Prostate gland (tissue), 2 donors: ENCODE data around the gene ISY1. TPM values are rescaled to one million over a fixed set of nuclear protein-coding genes. Genes with fewer than 3 reads are reported as not detected.
"Not testable (repeated sequence)": the region's sequence is repeated elsewhere in the genome, so short reads cannot be mapped to it uniquely, and the experiment has no call there.

Experiments used
- DNase-seq: peaks from one replicate; pipeline ENCODE4 v3.0.0-alpha.2; 2019; ENCODE audit warnings: low spot score
- H3K27ac ChIP-seq, 2 donors: fragments of 200-600 bp; sonication (generic); 2 replicates each; pipeline ENCODE4 v1.5.1; 2017 to 2019
- H3K27me3 ChIP-seq: fragments of 200-600 bp; sonication (generic); replicated peaks from 2 replicates; pipeline ENCODE4 v1.5.1; 2019; ENCODE audit not compliant: insufficient read depth
- H3K36me3 ChIP-seq, 2 donors: fragments of 200-600 bp; sonication (generic); 1 replicate in 1 of 2; 2 replicates in 1 of 2; pipeline versions ENCODE4 v1.5.1 to v1.8.1; 2017 to 2019
- H3K4me1 ChIP-seq: fragments of 200-600 bp; sonication (generic); replicated peaks from 2 replicates; pipeline ENCODE4 v1.5.1; 2019
- H3K4me3 ChIP-seq, 2 donors: fragments of 200-600 bp; sonication (generic); 2 replicates each; pipeline ENCODE4 v1.5.1; 2017 to 2019
- H3K9me3 ChIP-seq: fragments of 200-600 bp; sonication (generic); 2 replicates; pipeline ENCODE4 v1.5.1; 2017
- CTCF ChIP-seq, 4 experiments: fragments of 200-600 bp in 2 of 4; fragments of 450-650 bp in 2 of 4; sonication (generic) in 2 of 4; IDR thresholded peaks; 1 replicate in 3 of 4; 2 replicates in 1 of 4; pipeline ENCODE4 v1.5.1; 2016 to 2019; ENCODE audit warnings: antibody characterized with exemption in 4 of 4, mild to moderate bottlenecking in 2 of 4, moderate library complexity in 2 of 4
- POLR2A ChIP-seq: fragments of 450-650 bp; IDR thresholded peaks from one replicate; pipeline ENCODE4 v1.6.1; 2016; ENCODE audit warnings: antibody characterized with exemption, mild to moderate bottlenecking
- POLR2AphosphoS5 ChIP-seq: sonication (generic); formaldehyde crosslinking; IDR thresholded peaks from one replicate; pipeline ENCODE4 v1.6.1; 2017; ENCODE audit warnings: antibody characterized with exemption
- WGBS: methylation state at CpG from one replicate; pipeline ENCODE4 v1.1.5; 2018; 5-methylcytosine and 5-hydroxymethylcytosine counted together
- intact Hi-C: fragments of 100-400 bp; cut with DNase I; formaldehyde crosslinking; loops from one replicate; pipeline ENCODE4 v1.14.2; 2022
- total RNA-seq, 2 donors: library from RNA; depleted of rRNA; stranded (reverse); fragments of >200 nt; gene quantifications; one replicate each; pipeline ENCODE4 v1.1.0, GENCODE V29; 2016

The ISY1 gene
- total RNA-seq, 2 donors from 2014 or later, result 22.3 to 29.1 TPM

DNA sequence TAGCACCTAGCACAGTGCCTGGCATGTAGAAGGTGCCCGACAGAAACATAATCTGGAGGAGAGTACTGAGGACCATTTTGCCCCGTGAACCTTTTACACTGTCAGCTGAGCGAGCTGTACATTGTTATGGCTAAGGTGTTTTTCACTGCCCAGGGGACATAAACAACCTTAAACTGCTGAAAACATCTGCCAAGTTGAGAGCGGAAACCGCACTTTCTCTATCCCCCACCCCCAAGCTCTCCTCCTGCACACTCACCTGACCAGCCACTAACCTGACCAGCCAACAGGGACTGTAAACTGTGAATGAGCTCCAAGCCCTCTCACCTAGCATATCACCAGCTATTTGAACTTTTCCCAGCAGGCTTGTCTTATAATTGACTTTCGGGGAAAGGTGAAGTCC is 56.8 kb downstream of the ISY1 start:
- Histone ChIP-seq H3K4me3 (no peak overlapping the region), H3K27ac (no peak overlapping the region), H3K36me3 (no peaks in the 10 kb centered on the region), H3K4me1 (no peaks in the 10 kb centered on the region), H3K9me3 (no peaks in the 10 kb centered on the region), H3K27me3 (no peaks in the 10 kb centered on the region)
- intact Hi-C loops, result no loop called here
- TF ChIP-seq CTCF (IDR thresholded peaks at IDR 0.05) (no peak), POLR2AphosphoS5 (no peak), POLR2A (no peak)
- no peak for DNase-seq
- 97% methylated on average over 6 of the region's 6 CpGs for WGBS

DNA sequence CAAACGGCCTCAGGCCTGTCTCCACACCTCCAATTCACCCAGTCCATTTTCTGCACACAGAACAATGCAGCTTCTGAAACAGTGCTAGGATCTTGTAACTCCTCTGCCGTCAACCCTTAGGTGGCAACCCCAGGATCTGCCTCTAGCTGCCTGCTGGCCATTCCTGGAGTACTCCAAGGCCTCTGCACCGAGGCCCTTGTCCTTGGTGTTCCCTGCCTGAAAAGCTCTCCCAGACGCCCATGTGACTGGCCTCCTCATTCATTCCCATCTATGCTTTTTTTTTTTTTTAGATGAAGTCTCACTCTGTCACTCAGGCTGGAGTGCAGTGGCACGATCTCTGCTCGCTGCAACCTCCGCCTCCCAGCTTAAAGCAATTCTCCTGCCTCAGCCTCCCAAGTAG is 57.6 kb downstream of the ISY1 start:
- Histone ChIP-seq H3K9me3 (no peaks in the 10 kb centered on the region), H3K27me3 (no peaks in the 10 kb centered on the region), H3K4me1 (no peaks in the 10 kb centered on the region), H3K36me3 (no peaks in the 10 kb centered on the region), H3K4me3 (no peak overlapping the region), H3K27ac (no peak overlapping the region)
- WGBS, result 83% methylated on average over 7 of the region's 7 CpGs
- DNase-seq, result no peak
- TF ChIP-seq POLR2A (no peak), POLR2AphosphoS5 (no peak), CTCF (IDR thresholded peaks at IDR 0.05) (no peak)
- intact Hi-C loops, result no loop called here

DNA sequence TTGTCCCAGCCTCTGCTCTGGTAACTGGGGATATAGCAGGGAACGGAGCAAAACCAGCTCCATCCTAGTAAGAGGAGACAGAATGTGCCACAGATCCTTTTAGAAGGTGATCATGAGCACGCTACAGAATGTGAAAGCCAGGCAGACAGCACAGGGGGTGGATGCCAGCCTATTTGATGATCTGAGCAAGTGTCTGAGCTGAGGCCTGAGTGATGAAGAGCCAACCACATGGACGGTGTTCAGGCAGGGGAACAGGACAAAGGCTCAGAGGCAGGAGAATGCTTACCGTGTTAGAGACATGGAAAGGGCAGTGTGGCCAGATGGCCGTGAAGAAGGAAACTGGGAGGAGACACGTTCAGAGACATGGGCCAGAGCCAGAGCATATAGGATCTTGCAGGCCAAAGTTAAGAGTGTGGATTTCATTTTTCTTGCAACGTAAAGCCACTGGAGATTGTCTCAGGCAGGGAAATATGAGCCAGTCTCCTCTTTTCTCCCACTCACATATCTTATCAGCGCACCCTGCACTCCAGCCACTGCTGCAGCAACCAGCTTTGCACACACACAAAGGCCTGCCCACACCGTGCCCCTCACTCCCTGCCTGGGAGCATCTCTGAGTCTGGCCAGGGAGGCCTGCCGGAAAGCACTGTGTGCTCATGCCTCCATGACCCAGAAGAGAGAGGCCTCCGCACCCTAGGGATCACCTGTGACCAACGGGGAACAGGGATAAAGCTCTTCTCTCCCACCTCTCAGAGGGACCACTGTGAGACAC is 59.3 kb downstream of the ISY1 start:
- no peaks in the 10 kb centered on the region for H3K9me3 ChIP-seq
- TF ChIP-seq CTCF (IDR thresholded peaks at IDR 0.05) (no peak), POLR2A (no peak), POLR2AphosphoS5 (no peak)
- H3K36me3 ChIP-seq, result no peaks in the 10 kb centered on the region
- 83% methylated on average over 12 of the region's 12 CpGs for WGBS
- no peak for DNase-seq
- H3K4me1 ChIP-seq, result no peaks in the 10 kb centered on the region
- no peaks in the 10 kb centered on the region for H3K27me3 ChIP-seq
- H3K27ac ChIP-seq, result no peak overlapping the region
- no peak overlapping the region for H3K4me3 ChIP-seq
- intact Hi-C loops, result no loop called here

DNA sequence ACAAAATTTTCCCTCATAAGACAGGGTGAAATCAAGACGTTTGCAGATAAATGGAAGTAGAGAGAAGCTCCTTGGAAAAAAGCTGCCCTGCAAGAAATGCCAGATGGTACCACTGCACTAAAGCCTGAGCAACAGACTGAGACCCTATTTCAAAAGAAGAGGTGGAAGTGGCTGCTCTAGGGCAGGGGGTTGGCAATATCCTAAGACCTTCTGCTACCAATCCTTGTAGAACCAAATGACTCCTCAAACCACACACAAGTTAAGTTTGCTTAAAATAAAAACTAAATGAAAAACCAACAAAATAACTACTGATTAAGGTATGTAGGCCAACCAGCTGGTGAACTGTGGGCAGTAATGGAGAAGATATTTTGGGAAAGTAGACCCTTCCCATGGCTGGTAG is 60.6 kb downstream of the ISY1 start:
- Histone ChIP-seq H3K9me3 (no peaks in the 10 kb centered on the region), H3K27ac (no peak overlapping the region), H3K27me3 (no peaks in the 10 kb centered on the region), H3K4me1 (no peaks in the 10 kb centered on the region), H3K4me3 (no peak overlapping the region), H3K36me3 (no peaks in the 10 kb centered on the region)
- DNase-seq, result no peak
- TF ChIP-seq CTCF (IDR thresholded peaks at IDR 0.05) (no peak), POLR2AphosphoS5 (no peak), POLR2A (no peak)
- intact Hi-C loops, result no loop called here
- WGBS, result 59% methylated on average over 1 of the region's 1 CpG

GRCh38 chr3:129095285-129095684 is 65.6 kb downstream of the ISY1 start:
- Histone ChIP-seq H3K4me3 (no peak overlapping the region), H3K27me3 (no peaks in the 10 kb centered on the region), H3K4me1 (no peaks in the 10 kb centered on the region), H3K36me3 (peaks cover 0 to 3% of the 10 kb centered on the region in 2 donors), H3K27ac (no peak overlapping the region), H3K9me3 (no peaks in the 10 kb centered on the region)
- 98% methylated on average over 9 of the region's 10 CpGs for WGBS
- TF ChIP-seq POLR2AphosphoS5, result no peak
- no peak for TF ChIP-seq POLR2A
- no peak for TF ChIP-seq CTCF (IDR thresholded peaks at IDR 0.05)
- intact Hi-C loops, result no loop called here
- DNase-seq, result no peak

DNA sequence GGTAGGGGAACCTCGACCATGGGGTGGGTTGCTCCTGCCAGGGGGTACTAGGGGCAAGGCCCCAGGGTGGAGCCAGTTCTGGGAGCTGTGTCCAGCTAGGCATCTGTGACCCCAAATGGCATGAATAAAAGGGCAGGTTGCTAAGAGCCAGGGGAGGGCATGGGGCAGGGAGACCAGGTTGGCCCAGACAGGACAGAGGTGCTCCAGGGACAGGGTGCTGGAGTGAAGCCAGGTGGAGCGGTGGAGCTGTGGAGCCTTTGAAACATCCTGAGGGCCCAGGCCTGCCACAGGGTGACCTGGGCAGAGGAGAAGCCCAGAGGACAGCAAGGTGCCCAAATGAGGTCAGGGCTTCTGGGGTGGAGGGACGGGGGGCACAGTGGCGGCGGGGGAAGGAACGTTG is 72.6 kb downstream of the ISY1 start:
- not testable (repeated sequence) for H3K27ac ChIP-seq, H3K4me3 ChIP-seq, H3K36me3 ChIP-seq, H3K4me1 ChIP-seq, H3K9me3 ChIP-seq, DNase-seq, H3K27me3 ChIP-seq
- WGBS, result no CpG with 5 or more reads among the region's 6 CpGs
- intact Hi-C loops, result loop anchor here (10.0 kb wide), 1 partner anchor 114 kb away; no protein-coding TSS in a partner anchor

- not testable (repeated sequence) for H3K27ac ChIP-seq, H3K9me3 ChIP-seq, H3K36me3 ChIP-seq, H3K4me1 ChIP-seq, H3K4me3 ChIP-seq, H3K27me3 ChIP-seq
- WGBS, result 7% methylated on average over 3 of the region's 9 CpGs
- peak; percentile 49 for DNase-seq
- intact Hi-C loops, result loop anchor here (10.0 kb wide), 1 partner anchor 113 kb away; no protein-coding TSS in a partner anchor
Measured at GRCh38 chr3:129087904-129088303, 73.0 kb downstream of the ISY1 start.
